ENCODE data around the gene C2. TPM values are rescaled to one million over a fixed set of nuclear protein-coding genes. Genes with fewer than 3 reads are reported as not detected.

The C2 gene
- total and polyA plus RNA-seq, 8 donors, result 1.7 to 24.6 (median 4.9) TPM; not detected in 1

GRCh38 chr6:31935823-31936222 is 8.3 kb downstream of the C2 start:
- intact Hi-C loops (cut with DNase I; ENCODE audit: low total_unique reads), result no loop called here
- Histone ChIP-seq H3K27me3 (no peaks in the 10 kb centered on the region), H3K36me3 (no peaks in the 10 kb centered on the region), H3K4me1 (no peaks in the 10 kb centered on the region), H3K4me3 (no peak overlapping the region), H3K9me3 (no peaks in the 10 kb centered on the region), H3K27ac (no peak overlapping the region)
- 79 to 85% (median 81%) methylated on average over 9 of the region's 9 CpGs for WGBS, 5 donors
- TF ChIP-seq POLR2A (IDR thresholded peaks at IDR 0.05), result no peak
- TF ChIP-seq CTCF (IDR thresholded peaks at IDR 0.05), result no peak
- no peak for TF ChIP-seq EP300 (IDR thresholded peaks at IDR 0.05)
- TF ChIP-seq POLR2AphosphoS5 (IDR thresholded peaks at IDR 0.05), result no peak
- no peak for DNase-seq

- intact Hi-C loops (cut with DNase I; ENCODE audit: low total_unique reads), result no loop called here
- Histone ChIP-seq H3K36me3 (no peaks in the 10 kb centered on the region), H3K4me1 (peaks cover 5 to 11% (median 7%) of the 10 kb centered on the region in 4 donors), H3K27ac (no peak overlapping the region), H3K9me3 (no peaks in the 10 kb centered on the region), H3K4me3 (no peak overlapping the region), H3K27me3 (no peaks in the 10 kb centered on the region)
- TF ChIP-seq EP300 (IDR thresholded peaks at IDR 0.05) (no peak), CTCF (IDR thresholded peaks at IDR 0.05) (no peak)
- WGBS, 5 donors, result 7 to 17% (median 9%) methylated on average over 6 of the region's 6 CpGs
- no peak for DNase-seq
These were observed 12.7 kb downstream of the C2 start for GRCh38 chr6:31940256-31940664.

GRCh38 chr6:31943742-31944141 is 16.2 kb downstream of the C2 start:
- H3K4me1 ChIP-seq, result peaks cover 8 to 37% (median 18%) of the 10 kb centered on the region in 4 donors
- H3K4me3 ChIP-seq, result no peak overlapping the region
- H3K9me3 ChIP-seq, result no peaks in the 10 kb centered on the region
- 81 to 94% (median 89%) methylated on average over 3 of the region's 3 CpGs for WGBS, 5 donors
- no peaks in the 10 kb centered on the region for H3K27me3 ChIP-seq
- H3K36me3 ChIP-seq, result no peaks in the 10 kb centered on the region
- intact Hi-C loops (cut with DNase I; ENCODE audit: low total_unique reads), result no loop called here
- no peak overlapping the region for H3K27ac ChIP-seq
- no peak for TF ChIP-seq EP300 (IDR thresholded peaks at IDR 0.05)
- DNase-seq, result no peak

- Histone ChIP-seq H3K27ac (peak overlapping the region; percentile 71 to 93 (median 86)), H3K4me3 (peak overlapping the region; percentile 11 to 48 (median 30)), H3K9me3 (no peaks in the 10 kb centered on the region), H3K4me1 (peaks cover 8 to 37% (median 18%) of the 10 kb centered on the region in 4 donors), H3K36me3 (peaks cover 0 to 11% (median 2%) of the 10 kb centered on the region in 4 donors), H3K27me3 (no peaks in the 10 kb centered on the region)
- no peak for DNase-seq
- WGBS, 5 donors, result 43 to 60% (median 50%) methylated on average over 7 to 9 of the region's 9 CpGs
- intact Hi-C loops (cut with DNase I; ENCODE audit: low total_unique reads), result no loop called here
- TF ChIP-seq CTCF (IDR thresholded peaks at IDR 0.05) (peak in 1 of 7 experiments; percentile 5), EP300 (IDR thresholded peaks at IDR 0.05) (no peak)
These were observed 17.6 kb downstream of the C2 start for GRCh38 chr6:31945154-31945506.

GRCh38 chr6:31945507-31946369 is 18.2 kb downstream of the C2 start, which contains the start of gene CFB:
CFB (plus strand) TSS chr6:31946095; CDS start chr6:31946222, 127 bp downstream.
- Histone ChIP-seq H3K36me3 (peaks cover 0 to 17% (median 5%) of the 10 kb centered on the region in 4 donors), H3K27me3 (no peaks in the 10 kb centered on the region), H3K4me1 (peaks cover 8 to 37% (median 18%) of the 10 kb centered on the region in 4 donors), H3K27ac (peak within 1 kb of the TSS; percentile 71 to 93 (median 86)), H3K4me3 (peak within 1 kb of the TSS; percentile 22 to 48 (median 30)), H3K9me3 (no peaks in the 10 kb centered on the region)
- TF ChIP-seq POLR2AphosphoS5 (IDR thresholded peaks at IDR 0.05) (peak in 2 of 3 donors; percentile 60 to 80), CTCF (IDR thresholded peaks at IDR 0.05) (peak in 1 of 7 experiments; percentile 2), POLR2A (IDR thresholded peaks at IDR 0.05) (no peak), EP300 (IDR thresholded peaks at IDR 0.05) (no peak)
- WGBS, 5 donors, result 12 to 34% (median 22%) methylated on average over 10 to 11 of the region's 11 CpGs
- intact Hi-C loops (cut with DNase I; ENCODE audit: low total_unique reads), result no loop called here
- peak; percentile 89 for DNase-seq

Data from stomach (tissue), 9 donors.